Smooth muscle cell (in vitro differentiated cells): Measurements from ENCODE around the gene NOP53. TPM values are rescaled to one million over a fixed set of nuclear protein-coding genes. Genes with fewer than 3 reads are reported as not detected.
"Not testable (repeated sequence)": the region's sequence is repeated elsewhere in the genome, so short reads cannot be mapped to it uniquely, and the experiment has no call there.

Source experiments
- DNase-seq: peaks from one replicate; lab custom pipeline; 2025; ENCODE audit not compliant: unreplicated experiment; lab: John Stamatoyannopoulos, UW
- H2AFZ ChIP-seq: fragments of 200-600 bp; sonication (generic); 2 replicates; pipeline ENCODE4 v1.6.0; 2016; ENCODE audit warnings: antibody characterized with exemption, low read depth, mild to moderate bottlenecking
- H3F3A ChIP-seq: fragments of 200-600 bp; sonication (generic); 2 replicates; pipeline ENCODE4 v1.6.0; 2017; ENCODE audit warnings: antibody characterized with exemption, low read depth
- H3K27ac ChIP-seq: fragments of 200-600 bp; sonication (generic); 2 replicates; pipeline ENCODE4 v1.5.1; 2016; ENCODE audit warnings: low read depth, mild to moderate bottlenecking
- H3K27me3 ChIP-seq: fragments of 200-600 bp; sonication (generic); 2 replicates; pipeline ENCODE4 v1.6.1; 2016; ENCODE audit warnings: low read depth, mild to moderate bottlenecking
- H3K36me3 ChIP-seq: fragments of 200-600 bp; sonication (generic); 2 replicates; pipeline ENCODE4 v1.5.1; 2016; ENCODE audit warnings: low read depth
- H3K4me1 ChIP-seq: fragments of 200-600 bp; sonication (generic); 2 replicates; pipeline ENCODE4 v1.5.1; 2016; ENCODE audit warnings: low read depth
- H3K4me2 ChIP-seq: fragments of 200-600 bp; sonication (generic); 2 replicates; pipeline ENCODE4 v1.6.0; 2016; ENCODE audit warnings: mild to moderate bottlenecking
- H3K4me3 ChIP-seq: fragments of 200-600 bp; sonication (generic); 2 replicates; pipeline ENCODE4 v1.5.1; 2016; ENCODE audit warnings: mild to moderate bottlenecking
- H3K79me2 ChIP-seq: fragments of 200-600 bp; sonication (generic); 2 replicates; pipeline ENCODE4 v1.6.0; 2016; ENCODE audit warnings: low read depth, mild to moderate bottlenecking
- H3K9ac ChIP-seq: fragments of 200-600 bp; sonication (generic); 2 replicates; pipeline ENCODE4 v1.6.0; 2016; ENCODE audit warnings: low read depth
- H3K9me3 ChIP-seq: fragments of 200-600 bp; sonication (generic); replicated peaks from 2 replicates; pipeline ENCODE4 v1.5.1; 2016; ENCODE audit warnings: low read depth
- H4K20me1 ChIP-seq: fragments of 200-600 bp; sonication (generic); 2 replicates; pipeline ENCODE4 v1.6.0; 2016; ENCODE audit warnings: low read depth
- WGBS: methylation state at CpG from one replicate; pipeline ENCODE4 v1.1.7; 2016; ENCODE audit warnings: low lambda C conversion rate; 5-methylcytosine and 5-hydroxymethylcytosine counted together
- polyA plus RNA-seq: library from polyadenylated mRNA; unstranded; fragments of >200 nt; fragmentation: Nextera tagmentation; extraction: Ambion mirVana; gene quantifications from 2 replicates; pipeline ENCODE4 v1.2.1, GENCODE V29; 2016
- total RNA-seq: library from RNA; depleted of rRNA; stranded (reverse); fragments of >200 nt; gene quantifications from 2 replicates; pipeline ENCODE4 v1.2.3, GENCODE V29; 2014
- TF ChIP-seq, protein P1 (sequence below): fragments of 200-600 bp; sonication (generic); IDR thresholded peaks from 2 replicates; pipeline ENCODE4 v1.5.1; 2017; ENCODE audit warnings: borderline replicate concordance, mild to moderate bottlenecking, antibody characterized with exemption; ENCODE audit not compliant: insufficient read depth, poor library complexity, severe bottlenecking

NOP53 gene
- total and polyA plus RNA-seq, 2 experiments from 2014 or later, result 42.8 to 74.5 TPM

DNA sequence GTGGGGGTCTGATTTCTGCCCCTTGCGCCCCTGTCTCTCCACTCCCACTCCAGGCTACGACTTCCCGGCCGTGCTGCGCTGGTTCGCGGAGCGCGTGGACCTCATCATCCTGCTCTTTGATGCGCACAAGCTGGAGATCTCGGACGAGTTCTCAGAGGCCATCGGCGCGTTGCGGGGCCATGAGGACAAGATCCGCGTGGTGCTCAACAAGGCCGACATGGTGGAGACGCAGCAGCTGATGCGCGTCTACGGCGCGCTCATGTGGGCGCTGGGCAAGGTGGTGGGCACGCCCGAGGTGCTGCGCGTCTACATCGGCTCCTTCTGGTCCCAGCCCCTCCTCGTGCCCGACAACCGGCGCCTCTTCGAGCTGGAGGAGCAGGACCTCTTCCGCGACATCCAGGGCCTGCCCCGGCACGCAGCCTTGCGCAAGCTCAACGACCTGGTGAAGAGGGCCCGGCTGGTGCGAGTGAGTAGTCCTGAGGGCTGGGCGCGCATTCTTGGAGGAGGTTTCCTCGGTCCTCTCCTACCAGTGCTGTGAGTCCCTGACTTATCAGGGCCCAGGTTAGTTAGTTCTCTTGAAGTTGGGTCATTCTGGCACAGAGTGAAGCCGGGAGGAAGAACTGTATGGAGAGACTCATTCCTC, 19.5 kb upstream of the NOP53 start:
- TF ChIP-seq, protein P1, sequence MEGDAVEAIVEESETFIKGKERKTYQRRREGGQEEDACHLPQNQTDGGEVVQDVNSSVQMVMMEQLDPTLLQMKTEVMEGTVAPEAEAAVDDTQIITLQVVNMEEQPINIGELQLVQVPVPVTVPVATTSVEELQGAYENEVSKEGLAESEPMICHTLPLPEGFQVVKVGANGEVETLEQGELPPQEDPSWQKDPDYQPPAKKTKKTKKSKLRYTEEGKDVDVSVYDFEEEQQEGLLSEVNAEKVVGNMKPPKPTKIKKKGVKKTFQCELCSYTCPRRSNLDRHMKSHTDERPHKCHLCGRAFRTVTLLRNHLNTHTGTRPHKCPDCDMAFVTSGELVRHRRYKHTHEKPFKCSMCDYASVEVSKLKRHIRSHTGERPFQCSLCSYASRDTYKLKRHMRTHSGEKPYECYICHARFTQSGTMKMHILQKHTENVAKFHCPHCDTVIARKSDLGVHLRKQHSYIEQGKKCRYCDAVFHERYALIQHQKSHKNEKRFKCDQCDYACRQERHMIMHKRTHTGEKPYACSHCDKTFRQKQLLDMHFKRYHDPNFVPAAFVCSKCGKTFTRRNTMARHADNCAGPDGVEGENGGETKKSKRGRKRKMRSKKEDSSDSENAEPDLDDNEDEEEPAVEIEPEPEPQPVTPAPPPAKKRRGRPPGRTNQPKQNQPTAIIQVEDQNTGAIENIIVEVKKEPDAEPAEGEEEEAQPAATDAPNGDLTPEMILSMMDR, result no peak
- H3K4me2 ChIP-seq, result no peak overlapping the region
- 93% methylated on average over 45 of the region's 48 CpGs for WGBS

DNA sequence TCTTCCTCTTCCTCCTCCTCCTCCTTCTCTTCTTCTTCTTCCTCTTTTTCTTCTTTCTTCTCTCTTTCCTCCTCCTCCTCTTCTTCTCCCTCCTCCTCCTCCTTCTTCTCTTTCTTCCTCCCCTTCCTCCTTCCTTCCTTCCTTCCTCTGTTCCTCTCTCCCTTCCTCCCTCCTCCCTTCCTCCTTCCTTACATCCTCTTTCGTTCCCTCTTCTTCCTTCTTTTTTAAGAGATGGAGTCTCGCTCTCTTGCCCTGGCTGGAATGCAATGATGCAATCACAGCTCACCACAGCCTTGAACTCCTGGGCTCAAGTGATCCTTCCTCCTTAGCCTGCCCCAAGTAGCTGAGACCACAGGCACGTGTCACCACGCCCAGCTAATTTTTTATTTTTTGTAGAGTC, 18.9 kb upstream of the NOP53 start:
- peak overlapping the region; percentile 38 for H3K27ac ChIP-seq
- H3K36me3 ChIP-seq, result no peaks in the 10 kb centered on the region
- no peaks in the 10 kb centered on the region for H3K9me3 ChIP-seq
- H3K4me1 ChIP-seq, result peaks cover 8% of the 10 kb centered on the region
- no peak overlapping the region for H3K9ac ChIP-seq
- H2AFZ ChIP-seq, result no peak overlapping the region
- DNase-seq, result no peak
- no peak overlapping the region for H3K4me2 ChIP-seq
- TF ChIP-seq, protein P1, result no peak
- peaks cover 28% of the 10 kb centered on the region for H3F3A ChIP-seq
- no peaks in the 10 kb centered on the region for H3K27me3 ChIP-seq
- H3K4me3 ChIP-seq, result no peak overlapping the region
- H3K79me2 ChIP-seq, result peaks cover 45% of the 10 kb centered on the region
- H4K20me1 ChIP-seq, result peaks cover 77% of the 10 kb centered on the region
- 27% methylated on average over 4 of the region's 4 CpGs for WGBS

More for the DNA sequence above, 19.5 kb upstream of the NOP53 start:
- Histone ChIP-seq H3K9ac (no peak overlapping the region), H2AFZ (no peak overlapping the region), H3K79me2 (peaks cover 41% of the 10 kb centered on the region), H3K9me3 (no peaks in the 10 kb centered on the region), H3K4me3 (no peak overlapping the region), H3F3A (peaks cover 29% of the 10 kb centered on the region), H3K4me1 (peaks cover 8% of the 10 kb centered on the region), H3K36me3 (no peaks in the 10 kb centered on the region), H3K27ac (peak overlapping the region; percentile 38), H4K20me1 (peaks cover 71% of the 10 kb centered on the region), H3K27me3 (no peaks in the 10 kb centered on the region)
- no peak for DNase-seq

- Histone ChIP-seq H3F3A (peaks cover 25% of the 10 kb centered on the region), H4K20me1 (peaks cover 93% of the 10 kb centered on the region), H3K27ac (peak overlapping the region; percentile 67), H3K79me2 (peaks cover 53% of the 10 kb centered on the region)
- H3K36me3 ChIP-seq, H3K4me1 ChIP-seq, H3K4me2 ChIP-seq, DNase-seq, H3K9me3 ChIP-seq, H3K4me3 ChIP-seq, H3K9ac ChIP-seq, H3K27me3 ChIP-seq, H2AFZ ChIP-seq: not testable (repeated sequence)
- over 99% methylated on average over 4 of the region's 4 CpGs for WGBS
Measured at GRCh38 chr19:47728295-47728694, 17.1 kb upstream of the NOP53 start.

DNA sequence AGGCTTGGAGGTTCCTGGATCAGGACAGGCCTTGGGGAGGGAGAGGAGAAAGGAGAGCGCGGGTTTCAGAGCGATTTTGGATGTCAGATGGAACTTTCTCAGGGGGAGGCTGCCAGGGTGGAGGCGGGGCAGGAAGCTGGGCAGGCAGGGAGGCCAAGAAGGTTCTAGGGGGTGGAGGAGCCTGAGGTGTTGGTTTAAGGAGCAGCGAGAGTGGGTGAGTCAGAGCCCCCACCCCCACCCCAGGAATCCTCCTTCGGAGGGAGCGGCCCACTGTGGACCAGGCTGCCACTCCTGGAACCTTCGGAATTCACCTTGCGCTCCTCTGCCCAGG, 15.9 kb upstream of the NOP53 start:
- Histone ChIP-seq H3K36me3 (no peaks in the 10 kb centered on the region), H3K27ac (peak overlapping the region; percentile 71), H3K79me2 (peaks cover 52% of the 10 kb centered on the region), H3F3A (peaks cover 17% of the 10 kb centered on the region), H3K4me2 (peak overlapping the region; percentile 50), H4K20me1 (peaks cover 95% of the 10 kb centered on the region), H3K4me1 (peaks cover 8% of the 10 kb centered on the region), H3K9ac (no peak overlapping the region), H3K9me3 (no peaks in the 10 kb centered on the region), H3K4me3 (peak overlapping the region; percentile 36), H3K27me3 (no peaks in the 10 kb centered on the region), H2AFZ (no peak overlapping the region)
- TF ChIP-seq, protein P1, result no peak
- WGBS, result 27% methylated on average over 9 of the region's 9 CpGs
- DNase-seq, result no peak
